Vagina (tissue), 2 donors: ENCODE data around the gene NME9. TPM values are rescaled to one million over a fixed set of nuclear protein-coding genes. Genes with fewer than 3 reads are reported as not detected.
"Not testable (repeated sequence)": the region's sequence is repeated elsewhere in the genome, so short reads cannot be mapped to it uniquely, and the experiment has no call there.

Experiments used
- DNase-seq, 2 donors: peaks; one replicate each; pipeline ENCODE4 v3.0.0-alpha.2; 2017; ENCODE audit errors: extremely low spot score in 2 of 2
- H3K27ac ChIP-seq: fragments of 200-600 bp; sonication (generic); one replicate; pipeline ENCODE4 v1.5.1; 2019
- H3K27me3 ChIP-seq: fragments of 200-600 bp; sonication (generic); one replicate; pipeline ENCODE4 v1.5.1; 2019
- H3K36me3 ChIP-seq, 2 donors: fragments of 200-600 bp; sonication (generic); one replicate each; pipeline ENCODE4 v1.5.1; 2017 to 2019
- H3K4me1 ChIP-seq: fragments of 200-600 bp; sonication (generic); one replicate; pipeline ENCODE4 v1.5.1; 2019
- H3K4me3 ChIP-seq, 2 donors: fragments of 200-600 bp; sonication (generic); 1 replicate in 1 of 2; 2 replicates in 1 of 2; pipeline ENCODE4 v1.5.1; 2016 to 2019
- H3K9me3 ChIP-seq: fragments of 200-600 bp; sonication (generic); one replicate; pipeline ENCODE4 v1.5.1; 2019
- POLR2A ChIP-seq, 2 donors: fragments of 450-650 bp; IDR thresholded peaks; one replicate each; pipeline ENCODE4 v1.6.1; 2017; ENCODE audit warnings: antibody characterized with exemption in 2 of 2, mild to moderate bottlenecking in 2 of 2, moderate library complexity in 2 of 2
- POLR2AphosphoS5 ChIP-seq, 2 donors: sonication (generic); formaldehyde crosslinking; IDR thresholded peaks; one replicate each; pipeline ENCODE4 v1.9.0; 2017; ENCODE audit warnings: antibody characterized with exemption in 2 of 2, mild to moderate bottlenecking in 2 of 2, low read depth in 1 of 2; ENCODE audit not compliant: insufficient read depth in 1 of 2
- intact Hi-C: fragments of 100-400 bp; cut with DNase I; formaldehyde crosslinking; loops from one replicate; pipeline ENCODE4 v1.15.1; 2023
- total RNA-seq: library from RNA; depleted of rRNA; stranded (reverse); fragments of >200 nt; gene quantifications from one replicate; pipeline ENCODE4 v1.2.3, GENCODE V29; 2016
- TF ChIP-seq, protein P1 (sequence below), 3 experiments: fragments of 450-650 bp in 2 of 3; fragments of 200-600 bp in 1 of 3; sonication (generic) in 1 of 3; IDR thresholded peaks; one replicate each; pipeline ENCODE4 v1.5.1; 2017 to 2019; ENCODE audit warnings: antibody characterized with exemption in 3 of 3, mild to moderate bottlenecking in 2 of 3, moderate library complexity in 2 of 3

Gene NME9, protein sequence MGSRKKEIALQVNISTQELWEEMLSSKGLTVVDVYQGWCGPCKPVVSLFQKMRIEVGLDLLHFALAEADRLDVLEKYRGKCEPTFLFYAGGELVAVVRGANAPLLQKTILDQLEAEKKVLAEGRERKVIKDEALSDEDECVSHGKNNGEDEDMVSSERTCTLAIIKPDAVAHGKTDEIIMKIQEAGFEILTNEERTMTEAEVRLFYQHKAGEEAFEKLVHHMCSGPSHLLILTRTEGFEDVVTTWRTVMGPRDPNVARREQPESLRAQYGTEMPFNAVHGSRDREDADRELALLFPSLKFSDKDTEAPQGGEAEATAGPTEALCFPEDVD
- not detected for total RNA-seq

DNA sequence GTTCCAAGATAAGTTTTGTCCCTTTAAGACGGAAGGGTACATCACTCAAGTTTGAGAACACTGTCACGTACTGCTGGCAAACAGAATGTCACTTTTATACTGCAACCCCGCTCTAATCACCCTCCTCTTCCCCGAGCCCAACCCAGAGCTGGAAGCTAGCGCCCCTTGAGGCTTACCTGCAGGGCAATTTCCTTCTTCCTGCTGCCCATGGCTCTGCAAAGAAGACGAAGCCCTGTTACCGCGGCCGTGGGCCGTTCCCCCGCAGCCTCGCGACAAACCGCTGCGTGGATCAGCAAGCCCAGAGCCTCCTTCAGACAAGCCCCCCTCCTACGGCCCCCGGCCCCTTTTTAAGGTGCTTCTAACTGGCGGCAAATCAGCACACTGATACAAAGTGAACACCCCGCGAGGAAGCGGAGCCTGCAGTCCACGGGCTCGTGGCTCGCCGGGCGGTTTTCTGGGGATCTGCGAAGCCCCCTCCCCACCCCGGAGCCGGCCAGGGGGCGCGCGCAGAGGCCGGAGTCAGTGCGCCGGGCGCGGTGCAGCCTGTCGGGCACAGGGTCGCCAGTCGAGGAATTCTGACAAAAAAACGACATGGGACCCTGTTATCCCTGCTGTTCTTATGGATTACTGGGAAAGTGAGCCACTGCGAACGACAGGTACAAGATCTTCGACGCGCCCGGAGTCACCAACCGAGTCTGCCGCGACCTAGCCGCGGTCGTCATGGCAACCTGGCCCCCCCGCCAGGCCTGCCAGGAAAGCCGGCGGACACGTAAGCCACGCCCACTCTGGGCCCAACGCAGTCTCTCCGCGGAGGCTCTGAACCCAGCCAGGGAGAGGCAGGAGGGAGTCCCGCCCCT, at the start of gene NME9:
Gene NME9 (minus strand): TSS at position 725 of the 857 bp plus-strand sequence. CDS start 516 bp downstream, at position 209.
- Histone ChIP-seq H3K27me3 (no peaks in the 10 kb centered on the region), H3K36me3 (no peaks in the 10 kb centered on the region), H3K27ac (peak within 1 kb of the TSS; percentile 74), H3K4me1 (peaks cover 22% of the 10 kb centered on the region), H3K4me3 (peak within 1 kb of the TSS; percentile 74 to 86), H3K9me3 (no peaks in the 10 kb centered on the region)
- no peak for TF ChIP-seq POLR2A (IDR thresholded peaks at IDR 0.05)
- TF ChIP-seq POLR2AphosphoS5 (IDR thresholded peaks at IDR 0.05; ENCODE audit: insufficient read depth in 1 of 2, low read depth in 1 of 2), result peak in 1 of 2 donors; percentile 61
- TF ChIP-seq, protein P1, sequence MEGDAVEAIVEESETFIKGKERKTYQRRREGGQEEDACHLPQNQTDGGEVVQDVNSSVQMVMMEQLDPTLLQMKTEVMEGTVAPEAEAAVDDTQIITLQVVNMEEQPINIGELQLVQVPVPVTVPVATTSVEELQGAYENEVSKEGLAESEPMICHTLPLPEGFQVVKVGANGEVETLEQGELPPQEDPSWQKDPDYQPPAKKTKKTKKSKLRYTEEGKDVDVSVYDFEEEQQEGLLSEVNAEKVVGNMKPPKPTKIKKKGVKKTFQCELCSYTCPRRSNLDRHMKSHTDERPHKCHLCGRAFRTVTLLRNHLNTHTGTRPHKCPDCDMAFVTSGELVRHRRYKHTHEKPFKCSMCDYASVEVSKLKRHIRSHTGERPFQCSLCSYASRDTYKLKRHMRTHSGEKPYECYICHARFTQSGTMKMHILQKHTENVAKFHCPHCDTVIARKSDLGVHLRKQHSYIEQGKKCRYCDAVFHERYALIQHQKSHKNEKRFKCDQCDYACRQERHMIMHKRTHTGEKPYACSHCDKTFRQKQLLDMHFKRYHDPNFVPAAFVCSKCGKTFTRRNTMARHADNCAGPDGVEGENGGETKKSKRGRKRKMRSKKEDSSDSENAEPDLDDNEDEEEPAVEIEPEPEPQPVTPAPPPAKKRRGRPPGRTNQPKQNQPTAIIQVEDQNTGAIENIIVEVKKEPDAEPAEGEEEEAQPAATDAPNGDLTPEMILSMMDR (IDR thresholded peaks at IDR 0.05), result peak in 1 of 3 experiments; percentile 12
- peak in 1 of 2 donors; percentile 88 for DNase-seq
- intact Hi-C loops, result no loop called here

DNA sequence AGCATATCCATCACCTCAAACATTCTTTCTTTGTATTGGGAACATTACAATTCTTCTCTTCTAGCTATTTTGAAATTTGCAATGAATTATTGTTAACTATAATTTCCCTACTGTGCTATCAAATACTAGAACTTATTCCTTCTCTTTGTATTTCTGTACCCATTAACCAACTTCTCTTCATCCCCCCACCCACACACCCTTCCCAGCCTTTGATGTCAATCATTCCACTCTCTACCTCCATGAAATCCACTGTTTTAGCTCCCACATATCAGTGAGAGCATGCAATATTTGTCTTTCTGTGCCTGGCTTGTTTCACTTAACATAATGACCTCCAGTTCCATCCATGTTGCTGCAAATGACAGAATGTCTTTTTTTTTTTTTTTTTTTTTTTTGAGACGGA, 49.3 kb upstream of the NME9 start:
- Histone ChIP-seq H3K27ac (no peak overlapping the region), H3K36me3 (no peaks in the 10 kb centered on the region), H3K9me3 (no peaks in the 10 kb centered on the region), H3K4me3 (no peak overlapping the region), H3K4me1 (peaks cover 28% of the 10 kb centered on the region), H3K27me3 (no peaks in the 10 kb centered on the region)
- no peak for DNase-seq
- TF ChIP-seq POLR2A (IDR thresholded peaks at IDR 0.05) (no peak), POLR2AphosphoS5 (IDR thresholded peaks at IDR 0.05; ENCODE audit: insufficient read depth in 1 of 2, low read depth in 1 of 2) (no peak)
- TF ChIP-seq, protein P1 (IDR thresholded peaks at IDR 0.05), result no peak
- intact Hi-C loops, result no loop called here

DNA sequence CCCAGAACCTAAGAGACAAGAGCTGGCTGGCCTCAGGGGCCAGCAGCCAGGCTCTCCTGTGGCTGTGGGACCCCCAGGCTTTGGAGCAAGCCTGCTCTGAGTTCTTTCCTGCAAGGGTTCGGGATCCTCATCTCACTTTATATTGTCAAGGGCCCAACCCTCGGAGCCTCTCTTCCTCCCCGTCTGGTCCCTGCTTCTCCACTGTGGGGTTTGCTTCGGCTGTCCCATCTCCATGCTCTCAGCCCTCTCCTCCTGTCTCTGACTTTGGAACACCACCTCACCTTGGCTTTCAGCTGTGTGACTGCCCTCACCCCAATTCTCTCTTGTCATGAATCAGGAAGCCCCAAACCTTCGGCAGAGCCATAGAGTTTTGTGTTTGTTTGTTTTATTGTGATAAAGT, 48.7 kb upstream of the NME9 start:
- no peak for TF ChIP-seq POLR2AphosphoS5 (IDR thresholded peaks at IDR 0.05; ENCODE audit: insufficient read depth in 1 of 2, low read depth in 1 of 2)
- TF ChIP-seq, protein P1 (IDR thresholded peaks at IDR 0.05), result no peak
- no peak for TF ChIP-seq POLR2A (IDR thresholded peaks at IDR 0.05)
- Histone ChIP-seq H3K4me1 (peaks cover 28% of the 10 kb centered on the region), H3K9me3 (no peaks in the 10 kb centered on the region), H3K27me3 (no peaks in the 10 kb centered on the region), H3K36me3 (no peaks in the 10 kb centered on the region), H3K27ac (no peak overlapping the region), H3K4me3 (no peak overlapping the region)
- no peak for DNase-seq
- intact Hi-C loops, result no loop called here

DNA sequence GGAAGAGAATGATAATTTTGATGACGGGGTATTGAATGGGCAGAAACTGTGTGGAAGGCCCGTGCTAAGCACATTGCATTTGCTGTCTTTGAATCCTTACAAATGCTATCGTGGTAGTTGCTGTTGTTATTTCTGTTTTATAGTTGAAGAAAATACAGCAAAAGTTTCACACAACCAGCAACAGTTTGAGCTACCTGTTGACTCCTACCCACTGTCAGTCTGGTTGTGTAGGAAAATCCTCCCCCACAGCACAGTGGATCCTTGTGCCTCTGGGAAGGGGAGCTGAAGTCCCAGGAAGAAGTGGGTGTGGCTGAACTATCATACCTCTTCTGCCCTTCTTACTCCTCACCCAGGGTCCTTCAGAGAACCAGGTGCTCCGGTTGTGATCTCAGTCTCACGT, 48.2 kb upstream of the NME9 start:
- no peaks in the 10 kb centered on the region for H3K27me3 ChIP-seq
- H3K9me3 ChIP-seq, result no peaks in the 10 kb centered on the region
- no peaks in the 10 kb centered on the region for H3K36me3 ChIP-seq
- no peak overlapping the region for H3K27ac ChIP-seq
- DNase-seq, result no peak
- no peak for TF ChIP-seq POLR2A (IDR thresholded peaks at IDR 0.05)
- TF ChIP-seq, protein P1 (IDR thresholded peaks at IDR 0.05), result no peak
- TF ChIP-seq POLR2AphosphoS5 (IDR thresholded peaks at IDR 0.05; ENCODE audit: insufficient read depth in 1 of 2, low read depth in 1 of 2), result no peak
- H3K4me1 ChIP-seq, result peaks cover 28% of the 10 kb centered on the region
- intact Hi-C loops, result no loop called here
- H3K4me3 ChIP-seq, result no peak overlapping the region

DNA sequence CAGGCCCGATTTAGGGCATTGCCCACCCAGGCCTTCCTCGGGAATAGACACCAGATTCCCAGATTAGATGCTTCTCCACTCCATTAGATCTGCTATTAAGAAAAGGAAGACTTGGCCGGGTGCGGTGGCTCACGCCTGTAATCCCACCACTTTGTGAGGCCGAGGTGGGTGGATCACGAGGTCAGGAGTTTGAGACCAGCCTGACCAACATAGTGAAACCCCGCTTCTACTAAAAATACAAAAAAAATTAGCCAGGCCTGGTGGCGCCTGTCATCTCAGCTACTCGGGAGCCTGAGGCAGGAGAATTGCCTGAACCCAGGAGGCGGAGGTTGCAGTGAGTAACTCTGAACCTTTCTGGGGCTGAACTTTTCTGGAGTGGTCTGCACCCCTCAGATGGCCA, 47.6 kb upstream of the NME9 start:
- intact Hi-C loops, DNase-seq, H3K36me3 ChIP-seq, H3K27ac ChIP-seq, H3K4me3 ChIP-seq, H3K27me3 ChIP-seq, H3K9me3 ChIP-seq: not testable (repeated sequence)
- peaks cover 22% of the 10 kb centered on the region for H3K4me1 ChIP-seq
